Measurements from ENCODE around the gene ANKRD53.

Gene ANKRD53

DNA sequence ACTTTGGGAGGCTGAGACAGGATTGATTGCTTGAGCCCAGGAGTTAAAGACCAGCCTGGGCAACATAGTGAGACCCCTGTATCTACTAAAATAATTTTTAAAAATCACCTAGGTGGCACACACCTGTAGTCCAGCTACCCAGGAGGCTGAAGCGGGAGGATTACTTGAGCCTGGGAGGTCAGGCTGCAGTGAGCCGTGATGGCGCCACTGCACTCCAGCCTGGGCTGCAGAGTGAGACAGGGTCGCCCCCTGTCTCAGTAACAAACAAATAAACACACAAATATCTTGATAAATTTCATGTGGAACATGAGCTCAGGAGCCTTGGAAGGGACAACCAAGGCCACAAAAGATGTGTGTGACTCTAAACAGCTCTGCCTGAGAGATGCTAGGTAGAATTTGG, 11.7 kb upstream of the ANKRD53 start:
- FAIRE-seq (no peak), DNase-seq (ENCODE audit: insufficient read length, low spot score) (no peak)
- no peak for TF ChIP-seq POLR2A (IDR thresholded peaks at IDR 0.05; ENCODE audit: low read depth, low read length)

DNA sequence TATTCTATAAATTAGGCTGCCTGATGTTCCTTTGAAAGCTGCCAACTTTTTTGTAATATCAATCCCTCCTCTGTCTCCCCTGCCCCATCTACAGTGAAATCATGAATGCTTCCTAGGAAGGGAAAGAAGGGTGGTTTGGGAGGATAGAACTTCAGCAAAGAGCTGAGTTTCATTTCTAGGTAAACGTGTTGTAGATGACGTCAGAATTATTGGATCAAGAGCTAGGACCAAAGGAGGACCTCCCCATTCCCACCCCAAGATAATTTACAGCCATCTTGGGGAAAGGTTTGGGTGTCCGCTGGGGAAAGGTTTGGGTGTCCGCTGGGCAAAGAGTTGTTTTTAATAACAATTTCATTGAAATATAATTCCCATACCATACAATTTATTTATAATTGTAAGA, 11.2 kb upstream of the ANKRD53 start:
- no peak for DNase-seq (ENCODE audit: insufficient read length, low spot score)
- FAIRE-seq = no peak
- TF ChIP-seq POLR2A (IDR thresholded peaks at IDR 0.05; ENCODE audit: low read depth, low read length) = no peak

DNA sequence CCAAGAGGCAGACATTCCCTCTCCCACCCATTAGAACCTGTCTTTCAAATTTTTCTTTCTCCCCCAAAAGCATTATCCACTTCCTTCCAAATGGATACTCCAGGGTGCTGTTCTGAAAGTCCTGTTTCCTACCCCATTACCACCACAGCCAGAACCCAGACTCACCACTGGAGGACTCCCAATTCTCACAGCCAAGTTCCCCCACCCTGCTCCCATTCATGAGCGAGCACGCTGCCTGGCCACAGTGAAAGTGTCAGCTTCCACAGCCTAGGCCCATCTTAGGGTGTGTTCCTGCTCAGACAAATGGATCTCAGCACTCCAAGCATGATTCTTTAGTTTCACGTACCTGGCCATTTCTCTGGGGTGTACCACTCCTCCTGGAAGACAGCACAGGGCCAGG, 3.8 kb upstream of the ANKRD53 start:
- no peak for TF ChIP-seq POLR2A (IDR thresholded peaks at IDR 0.05; ENCODE audit: low read depth, low read length)
- no peak for DNase-seq (ENCODE audit: insufficient read length, low spot score)
- no peak for FAIRE-seq

DNA sequence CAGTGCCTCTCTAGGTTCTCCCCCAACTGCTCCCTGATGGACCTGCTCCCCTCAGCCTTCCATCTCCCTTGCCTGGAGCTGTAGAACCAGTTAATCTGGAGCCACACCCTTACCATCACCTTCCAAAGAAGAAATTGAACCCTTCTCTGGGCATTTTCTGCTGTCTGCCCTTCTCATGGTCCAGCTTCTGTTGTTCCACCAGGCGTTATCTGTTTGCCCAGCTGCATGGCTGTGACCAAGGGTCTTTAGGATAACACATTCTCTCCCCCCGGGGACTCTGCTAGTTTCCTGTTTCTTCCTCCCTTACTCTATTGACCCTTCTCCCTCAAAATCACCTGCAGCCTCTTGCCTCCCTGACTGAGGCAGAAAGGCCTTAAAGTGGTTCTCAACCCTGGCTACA, 3.2 kb upstream of the ANKRD53 start:
- TF ChIP-seq POLR2A (IDR thresholded peaks at IDR 0.05; ENCODE audit: low read depth, low read length) = no peak
- FAIRE-seq = no peak
- DNase-seq (ENCODE audit: insufficient read length, low spot score) = no peak

DNA sequence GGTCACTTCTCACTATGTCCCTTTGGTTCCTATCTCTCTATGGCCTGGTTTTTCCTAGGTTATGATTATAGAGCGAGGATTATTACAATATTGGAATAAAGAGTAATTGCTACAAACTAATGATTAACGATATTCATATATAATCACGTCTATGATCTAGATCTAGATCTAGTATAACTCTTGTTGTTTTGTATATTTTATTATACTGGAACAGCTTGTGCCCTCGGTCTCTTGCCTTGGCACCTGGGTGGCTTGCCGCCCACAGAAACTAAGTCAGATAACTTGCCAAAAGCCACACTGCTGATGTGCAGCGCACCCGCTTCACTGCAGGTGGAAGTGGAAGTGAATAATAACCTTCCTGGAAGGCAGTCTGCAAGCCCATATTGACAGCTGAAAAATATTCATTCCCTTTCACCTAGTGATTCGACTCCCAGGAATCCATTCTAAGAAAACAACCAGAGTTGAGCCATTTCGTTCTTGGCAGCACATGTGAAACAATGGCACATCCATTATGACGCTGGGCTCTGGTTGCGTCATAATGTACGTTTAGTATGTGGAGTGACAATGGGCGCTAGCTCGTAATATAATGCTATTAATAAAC, 725 bp upstream of the ANKRD53 start:
- FAIRE-seq = peak; percentile 20
- no peak for DNase-seq (ENCODE audit: insufficient read length, low spot score)
- TF ChIP-seq POLR2A (IDR thresholded peaks at IDR 0.05; ENCODE audit: low read depth, low read length) = no peak

DNA sequence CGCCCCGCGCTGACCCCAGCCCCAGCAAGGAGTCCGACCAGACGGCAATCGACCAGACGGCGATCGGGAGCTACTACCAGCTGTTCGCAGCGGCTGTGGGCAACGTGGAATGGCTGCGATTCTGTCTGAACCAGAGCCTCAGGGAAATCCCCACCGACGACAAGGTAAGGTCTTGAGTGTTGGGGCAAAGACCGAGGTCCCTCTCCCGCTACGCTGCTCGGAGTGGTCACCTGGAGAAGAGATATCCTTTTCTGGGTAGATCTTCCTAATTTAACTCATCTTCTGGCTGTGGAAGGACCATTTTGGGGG, 704 bp downstream of the ANKRD53 start:
- no peak for FAIRE-seq
- no peak for DNase-seq (ENCODE audit: insufficient read length, low spot score)

DNA sequence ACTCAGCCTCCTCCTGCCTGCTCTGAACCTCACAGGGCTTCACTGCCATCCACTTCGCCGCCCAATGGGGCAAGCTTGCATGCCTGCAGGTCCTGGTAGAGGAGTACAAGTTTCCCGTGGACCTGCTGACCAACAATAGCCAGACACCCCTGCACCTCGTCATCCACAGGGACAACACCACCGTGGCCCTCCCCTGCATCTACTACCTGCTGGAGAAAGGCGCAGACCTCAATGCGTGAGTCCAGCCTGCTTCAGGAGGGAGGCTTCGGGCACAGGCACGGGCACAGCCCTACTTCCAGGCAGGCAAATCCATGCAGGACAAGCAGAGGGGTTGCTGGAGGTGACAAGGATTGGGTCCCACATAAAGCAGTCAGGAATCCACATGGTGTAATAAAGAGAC, 1.2 kb downstream of the ANKRD53 start:
- DNase-seq (ENCODE audit: insufficient read length, low spot score) = no peak
- no peak for FAIRE-seq
- TF ChIP-seq POLR2A (IDR thresholded peaks at IDR 0.05; ENCODE audit: low read depth, low read length) = no peak

More for the DNA sequence above, 704 bp downstream of the ANKRD53 start:
- TF ChIP-seq POLR2A (IDR thresholded peaks at IDR 0.05; ENCODE audit: low read depth, low read length) = no peak

DNA sequence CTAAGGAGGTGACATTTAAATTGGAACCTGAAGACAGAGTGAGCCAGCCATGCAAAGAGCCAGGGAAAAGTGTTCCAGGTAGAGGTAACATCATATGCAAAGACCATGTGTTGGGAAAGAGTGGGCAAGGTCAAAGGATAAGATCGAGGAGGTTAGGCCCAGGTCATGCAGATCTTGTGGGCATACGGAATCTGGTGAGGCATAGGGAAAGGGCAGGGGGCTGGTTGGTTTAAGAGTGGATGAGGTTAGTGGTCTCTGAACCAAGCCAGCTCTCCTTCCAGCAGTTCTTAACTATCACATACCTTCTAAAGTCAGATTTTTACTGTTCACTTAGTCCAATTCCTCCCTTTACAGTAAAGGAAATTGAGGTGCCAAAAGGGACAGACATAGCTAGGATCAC, 3.0 kb downstream of the ANKRD53 start:
- no peak for DNase-seq (ENCODE audit: insufficient read length, low spot score)
- TF ChIP-seq POLR2A (IDR thresholded peaks at IDR 0.05; ENCODE audit: low read depth, low read length) = no peak
- FAIRE-seq = no peak

DNA sequence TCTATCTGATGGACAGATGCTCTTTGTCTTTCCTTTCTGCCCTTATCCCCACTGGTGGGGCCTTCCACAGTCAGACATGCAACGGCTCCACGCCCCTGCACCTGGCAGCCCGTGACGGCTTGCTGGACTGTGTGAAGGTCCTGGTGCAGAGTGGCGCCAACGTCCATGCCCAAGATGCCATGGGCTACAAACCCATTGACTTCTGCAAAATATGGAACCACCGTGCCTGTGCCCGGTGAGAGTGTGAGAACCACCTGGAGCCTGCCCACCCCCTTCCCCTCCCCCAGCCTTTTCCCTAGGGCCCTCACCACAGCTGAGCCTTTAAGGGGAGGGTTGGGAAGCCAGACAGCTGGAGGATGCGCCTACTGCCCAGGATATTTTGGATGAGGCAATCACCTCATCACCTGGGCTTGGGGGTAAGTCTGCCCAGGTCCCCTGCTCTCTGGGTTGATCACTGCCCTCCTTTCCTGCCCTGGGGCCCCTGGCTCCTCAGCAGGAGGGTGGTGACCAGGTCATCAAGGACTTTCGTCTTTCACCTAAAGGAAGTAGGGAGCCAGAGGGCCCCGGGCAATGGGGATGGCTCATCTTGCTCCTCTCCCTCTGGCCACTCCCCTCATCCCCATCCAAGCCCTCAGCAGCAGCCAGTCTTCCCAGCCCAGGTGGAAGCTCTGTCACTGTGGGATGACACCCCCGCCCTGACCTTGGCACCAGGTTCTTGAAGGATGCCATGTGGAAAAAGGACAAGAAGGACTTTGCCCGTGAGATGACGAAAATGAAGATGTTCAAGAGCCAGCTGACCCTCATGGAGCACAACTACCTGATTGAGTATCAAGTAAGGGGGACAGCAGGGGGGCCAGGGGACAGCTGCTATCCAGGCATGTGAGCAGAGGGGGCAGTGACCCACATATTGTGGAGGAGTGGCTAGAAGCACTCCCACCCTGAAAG, 3.7 kb downstream of the ANKRD53 start:
- no peak for TF ChIP-seq POLR2A (IDR thresholded peaks at IDR 0.05; ENCODE audit: low read depth, low read length)
- DNase-seq (ENCODE audit: insufficient read length, low spot score) (no peak), FAIRE-seq (no peak)

DNA sequence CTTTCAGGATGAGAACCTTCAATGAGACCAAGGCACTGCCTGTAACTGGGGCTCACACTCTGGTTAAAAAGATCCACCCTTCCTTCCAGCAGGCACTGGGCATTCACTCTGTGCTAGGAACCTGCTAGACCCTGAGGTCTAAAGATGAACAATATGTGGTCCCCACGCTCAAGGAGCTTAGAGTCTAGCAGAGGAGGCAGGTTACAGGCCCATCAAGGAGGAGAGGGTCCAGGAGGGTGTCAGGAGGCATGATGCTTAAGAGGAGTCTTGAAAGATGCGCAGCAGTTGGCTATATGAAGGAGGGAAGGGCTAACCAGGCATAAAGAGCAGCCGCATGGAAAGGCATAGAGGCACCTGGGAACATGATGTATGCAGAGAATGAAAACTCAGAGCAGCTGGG, 4.5 kb downstream of the ANKRD53 start:
- no peak for DNase-seq (ENCODE audit: insufficient read length, low spot score)
- FAIRE-seq = no peak
- TF ChIP-seq POLR2A (IDR thresholded peaks at IDR 0.05; ENCODE audit: low read depth, low read length) = no peak

DNA sequence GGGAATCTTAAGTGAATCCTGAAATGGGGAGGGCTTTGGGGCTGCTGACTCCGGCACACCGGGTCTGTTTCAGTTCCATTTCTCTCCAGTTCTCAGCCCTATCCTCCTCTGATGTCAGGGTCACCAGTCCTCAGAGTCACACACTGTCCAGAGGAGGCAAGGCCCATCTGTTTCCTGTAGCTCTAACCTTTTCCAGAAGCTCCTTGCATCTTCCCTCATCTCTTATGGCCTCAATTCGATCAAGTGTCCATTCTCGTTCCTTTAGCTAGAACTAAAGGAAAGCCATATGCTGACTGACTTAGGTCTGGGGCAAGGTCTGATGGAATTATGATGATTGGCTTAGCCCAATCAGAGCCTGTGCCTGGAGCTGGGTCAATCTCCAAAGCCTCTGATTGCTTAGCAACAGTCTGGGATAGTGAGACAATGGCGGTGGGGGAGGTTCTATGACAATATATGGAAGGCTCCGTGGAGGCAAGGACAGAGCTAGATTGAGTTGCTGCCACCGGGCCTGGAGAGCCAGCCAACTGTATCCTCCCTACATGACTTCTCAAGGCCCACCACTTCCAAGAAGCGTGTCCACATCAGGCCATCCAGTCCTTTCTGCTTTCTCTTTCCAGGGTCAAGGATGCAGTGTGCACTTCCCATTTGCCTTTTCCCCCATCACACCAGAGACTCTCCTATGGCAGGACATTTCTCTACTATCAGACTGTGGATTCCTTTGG, 5.2 kb downstream of the ANKRD53 start:
- DNase-seq (ENCODE audit: insufficient read length, low spot score) = no peak
- TF ChIP-seq POLR2A (IDR thresholded peaks at IDR 0.05; ENCODE audit: low read depth, low read length) = no peak
- FAIRE-seq = no peak

DNA sequence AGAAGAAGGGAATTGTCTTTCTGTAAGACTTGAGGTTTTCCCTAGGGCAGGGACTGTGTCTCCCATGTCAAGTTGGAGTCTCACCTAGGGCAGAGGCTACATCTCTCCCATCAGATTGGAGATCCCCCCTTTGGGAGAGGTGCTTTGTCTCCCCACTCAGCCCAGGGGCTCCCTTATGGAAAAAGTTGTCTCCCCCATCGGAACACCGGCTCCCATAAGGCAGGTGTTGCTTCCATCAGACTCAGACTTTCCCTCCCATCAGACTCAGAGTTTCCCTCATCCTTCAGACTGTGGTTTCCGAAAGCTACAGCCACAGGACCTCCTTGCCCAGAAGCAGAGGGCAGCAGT, 5.8 kb downstream of the ANKRD53 start:
- FAIRE-seq (no peak), DNase-seq (ENCODE audit: insufficient read length, low spot score) (no peak)
- TF ChIP-seq POLR2A (IDR thresholded peaks at IDR 0.05; ENCODE audit: low read depth, low read length) = no peak

DNA sequence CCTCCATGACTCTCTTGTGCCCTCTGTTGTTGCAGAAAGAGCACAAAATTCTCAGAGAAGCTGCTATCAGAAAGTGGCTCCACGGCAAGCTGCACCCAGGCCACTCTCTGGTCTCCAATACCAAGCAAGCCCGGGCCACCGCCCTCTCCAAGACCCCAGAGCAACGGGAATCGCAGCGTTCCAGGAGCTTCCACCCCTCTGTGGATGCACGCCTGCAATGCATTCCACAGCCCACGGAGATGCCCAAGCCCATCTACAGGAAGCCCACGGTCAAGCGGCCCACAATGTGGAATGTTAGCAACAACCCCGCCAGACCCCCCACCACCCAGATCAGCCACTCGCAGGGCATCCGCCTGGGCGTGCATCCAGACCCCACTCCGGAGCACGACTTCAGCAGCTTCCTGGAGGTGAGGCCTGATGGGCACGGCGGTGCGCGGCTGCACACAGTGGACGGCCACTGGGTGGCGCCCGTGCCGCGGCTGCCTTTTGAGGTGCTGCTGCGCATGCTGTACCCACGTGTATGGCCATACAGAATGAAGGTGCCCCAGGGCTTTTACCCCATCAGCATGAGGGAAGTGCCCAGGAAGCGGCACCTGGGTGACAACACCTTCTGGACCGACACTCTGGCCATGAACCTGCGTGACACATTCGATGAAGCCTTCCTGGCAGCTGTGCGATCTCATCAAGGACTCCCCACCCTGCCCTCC, 6.3 kb downstream of the ANKRD53 start:
- FAIRE-seq (no peak), DNase-seq (ENCODE audit: insufficient read length, low spot score) (no peak)
- TF ChIP-seq POLR2A (IDR thresholded peaks at IDR 0.05; ENCODE audit: low read depth, low read length) = no peak

DNA sequence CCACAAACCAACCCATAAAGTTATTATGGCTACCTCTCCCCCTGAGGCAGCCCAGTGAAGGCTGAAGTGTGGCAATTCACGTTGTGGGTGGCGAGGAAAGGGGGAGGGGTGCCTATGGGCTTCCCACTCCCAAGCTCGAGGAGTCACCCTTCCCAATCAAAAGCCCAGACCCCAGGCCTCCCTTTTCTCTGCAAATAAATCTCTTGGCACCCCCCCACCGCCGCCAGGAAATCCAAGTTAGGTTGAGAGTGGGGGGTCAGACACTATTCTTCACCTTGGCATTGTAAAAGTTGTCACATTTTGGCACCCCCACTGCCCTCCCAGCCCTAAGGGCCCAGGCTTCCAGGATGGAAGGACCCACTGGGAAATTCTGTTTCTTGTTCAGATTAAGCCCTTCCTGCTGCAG, 6.9 kb downstream of the ANKRD53 start:
- TF ChIP-seq POLR2A (IDR thresholded peaks at IDR 0.05; ENCODE audit: low read depth, low read length) = no peak
- DNase-seq (ENCODE audit: insufficient read length, low spot score) (no peak), FAIRE-seq (no peak)
